A673 (cell line): ENCODE results near the gene FBXO10. TPM values are rescaled to one million over a fixed set of nuclear protein-coding genes. Genes with fewer than 3 reads are reported as not detected.

ENCODE experiments used
- BruUV-seq: library from RNA; stranded (reverse); fragments of 400-500 nt; replicated peaks from 2 replicates; lab custom pipeline; 2021; lab: Mats Ljungman, UMichigan
- CTCF ChIA-PET: fragments of 300-600 bp; sonication (Branson Sonifier 250); formaldehyde crosslinking; loops from one replicate; lab custom pipeline; 2022; ENCODE audit warnings: antibody characterized with exemption; lab: Charles Lee
- POLR2A ChIA-PET: fragments of 300-600 bp; sonication (Branson Sonifier 250); formaldehyde crosslinking; loops from one replicate; lab custom pipeline; 2022; ENCODE audit warnings: antibody characterized with exemption; ENCODE audit not compliant: low non-redundant PET; lab: Charles Lee
- DNase-seq: peaks from one replicate; pipeline ENCODE4 v3.0.0-alpha.2; 2015; ENCODE audit warnings: low spot score
- H3K27ac ChIP-seq: fragments of 200-600 bp; sonication (generic); 2 replicates; pipeline ENCODE4 v1.5.1; 2016; ENCODE audit warnings: mixed run types, low read depth, mild to moderate bottlenecking, mixed read lengths, antibody characterized with exemption, low read length; ENCODE audit not compliant: poor library complexity, severe bottlenecking
- H3K27me3 ChIP-seq: fragments of 200-600 bp; sonication (generic); replicated peaks from 2 replicates; pipeline ENCODE4 v1.6.1; 2017; ENCODE audit warnings: mixed run types, low read depth, mild to moderate bottlenecking, mixed read lengths, antibody characterized with exemption, low read length; ENCODE audit not compliant: insufficient read depth, poor library complexity
- H3K36me3 ChIP-seq: fragments of 200-600 bp; sonication (generic); 2 replicates; pipeline ENCODE4 v1.6.1; 2016; ENCODE audit warnings: mixed run types, mild to moderate bottlenecking, mixed read lengths, antibody characterized with exemption, low read length; ENCODE audit not compliant: insufficient read depth, poor library complexity, severe bottlenecking
- H3K4me1 ChIP-seq: fragments of 200-600 bp; sonication (generic); 2 replicates; pipeline ENCODE4 v1.6.1; 2017; ENCODE audit warnings: mixed run types, mild to moderate bottlenecking, mixed read lengths, antibody characterized with exemption, low read length; ENCODE audit not compliant: insufficient read depth, poor library complexity, severe bottlenecking
- H3K4me3 ChIP-seq: fragments of 200-600 bp; sonication (generic); 2 replicates; pipeline ENCODE4 v1.5.1; 2016; ENCODE audit warnings: low read depth, mixed run types, mild to moderate bottlenecking, mixed read lengths, low read length; ENCODE audit not compliant: poor library complexity, severe bottlenecking
- H3K9me3 ChIP-seq: fragments of 200-600 bp; sonication (generic); 2 replicates; pipeline ENCODE4 v1.6.1; 2016; ENCODE audit warnings: mixed run types, low read depth, mild to moderate bottlenecking, mixed read lengths, antibody characterized with exemption, low read length; ENCODE audit not compliant: poor library complexity, severe bottlenecking
- EZH2 ChIP-seq: fragments of 200-600 bp; sonication (generic); IDR thresholded peaks from 2 replicates; pipeline ENCODE4 v1.6.1; 2017; ENCODE audit warnings: borderline replicate concordance, low read depth, mild to moderate bottlenecking, mixed read lengths, antibody characterized with exemption, low read length; ENCODE audit not compliant: poor library complexity, severe bottlenecking
- intact Hi-C: fragments of 100-400 bp; cut with micrococcal nuclease; formaldehyde crosslinking; loops from one replicate; pipeline ENCODE4 v1.10.0; 2022; ENCODE audit not compliant: unreplicated experiment
- total RNA-seq: library from RNA; stranded (reverse); gene quantifications from 2 replicates; pipeline ENCODE4 v1.2.3, GENCODE V29; 2021
- TF ChIP-seq, protein P1 (sequence below): fragments of 300-800, 200-600 bp; sonication (generic); conservative IDR thresholded peaks from 2 replicates; pipeline ENCODE4 v1.5.1; 2017; ENCODE audit warnings: low read depth, mild to moderate bottlenecking, antibody characterized with exemption, low read length, moderate library complexity, mixed read lengths

The FBXO10 gene
- total RNA-seq, 1 experiment from 2014 or later, result 14.5 TPM

DNA sequence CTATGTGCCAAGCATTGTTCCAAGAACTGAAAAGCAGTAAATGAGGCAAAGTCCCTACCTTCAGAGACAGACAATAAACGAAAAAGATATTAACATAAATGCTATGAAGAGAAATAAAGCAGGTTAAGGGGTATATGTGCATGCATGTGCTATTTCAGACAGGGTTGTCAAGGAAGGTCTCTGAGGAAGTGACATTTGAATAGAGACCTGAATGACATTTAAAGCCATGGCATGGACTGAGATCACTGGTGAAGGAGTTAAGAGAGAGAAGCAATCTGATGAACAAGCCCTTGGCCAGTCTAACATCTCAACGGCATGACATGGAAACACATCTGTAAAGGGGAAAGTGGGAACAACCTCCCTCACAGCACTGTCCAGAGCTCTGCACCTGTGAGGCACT lies 14.5 kb downstream of the FBXO10 start:
- no peaks in the 10 kb centered on the region for H3K36me3 ChIP-seq
- CTCF ChIA-PET, result no interaction called here
- POLR2A ChIA-PET, result no interaction called here
- no TSS peak for BruUV-seq
- DNase-seq, result no peak
- H3K4me3 ChIP-seq, result no peak overlapping the region
- no peaks in the 10 kb centered on the region for H3K4me1 ChIP-seq
- H3K27me3 ChIP-seq, result no peaks in the 10 kb centered on the region
- no peak overlapping the region for H3K27ac ChIP-seq
- intact Hi-C loops, result no loop called here
- H3K9me3 ChIP-seq, result peaks cover 7% of the 10 kb centered on the region
- TF ChIP-seq EZH2, result no peak
- TF ChIP-seq, protein P1, sequence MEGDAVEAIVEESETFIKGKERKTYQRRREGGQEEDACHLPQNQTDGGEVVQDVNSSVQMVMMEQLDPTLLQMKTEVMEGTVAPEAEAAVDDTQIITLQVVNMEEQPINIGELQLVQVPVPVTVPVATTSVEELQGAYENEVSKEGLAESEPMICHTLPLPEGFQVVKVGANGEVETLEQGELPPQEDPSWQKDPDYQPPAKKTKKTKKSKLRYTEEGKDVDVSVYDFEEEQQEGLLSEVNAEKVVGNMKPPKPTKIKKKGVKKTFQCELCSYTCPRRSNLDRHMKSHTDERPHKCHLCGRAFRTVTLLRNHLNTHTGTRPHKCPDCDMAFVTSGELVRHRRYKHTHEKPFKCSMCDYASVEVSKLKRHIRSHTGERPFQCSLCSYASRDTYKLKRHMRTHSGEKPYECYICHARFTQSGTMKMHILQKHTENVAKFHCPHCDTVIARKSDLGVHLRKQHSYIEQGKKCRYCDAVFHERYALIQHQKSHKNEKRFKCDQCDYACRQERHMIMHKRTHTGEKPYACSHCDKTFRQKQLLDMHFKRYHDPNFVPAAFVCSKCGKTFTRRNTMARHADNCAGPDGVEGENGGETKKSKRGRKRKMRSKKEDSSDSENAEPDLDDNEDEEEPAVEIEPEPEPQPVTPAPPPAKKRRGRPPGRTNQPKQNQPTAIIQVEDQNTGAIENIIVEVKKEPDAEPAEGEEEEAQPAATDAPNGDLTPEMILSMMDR, result no peak

DNA sequence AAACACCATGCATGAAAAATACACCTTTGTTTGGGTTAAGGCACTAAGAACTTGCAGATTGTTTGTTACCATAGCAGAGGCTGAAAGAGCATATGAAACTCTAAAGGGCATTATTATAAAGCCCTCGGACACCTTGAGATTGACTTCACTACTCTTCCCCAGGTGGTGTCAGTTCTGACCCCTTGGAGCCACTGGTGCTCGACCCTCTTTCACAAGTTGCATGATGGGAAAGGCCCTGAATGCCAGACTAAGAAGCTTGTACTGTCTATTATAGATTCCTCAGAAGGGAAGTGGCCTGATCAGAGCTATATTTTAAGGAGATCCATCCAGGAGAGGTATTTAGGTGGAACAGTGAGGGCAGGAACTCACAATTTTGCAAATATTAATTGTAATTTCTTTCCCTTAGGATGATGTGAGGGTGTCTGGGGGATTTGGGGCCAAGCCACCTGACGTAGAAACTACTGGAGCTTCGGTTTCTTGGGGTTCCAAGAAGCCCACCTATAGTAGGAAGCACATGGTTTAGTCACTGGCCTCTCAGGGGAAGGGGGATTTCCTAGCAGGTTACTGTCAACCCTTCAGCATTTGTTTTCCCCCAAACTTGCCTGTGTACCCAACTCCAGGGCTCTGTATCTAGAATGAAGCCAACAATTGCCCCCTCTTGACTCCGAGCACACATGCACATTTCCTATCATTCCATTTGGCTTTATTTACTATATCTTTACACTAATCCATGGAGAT lies 16.2 kb downstream of the FBXO10 start:
- no TSS peak for BruUV-seq
- Histone ChIP-seq H3K9me3 (peaks cover 7% of the 10 kb centered on the region), H3K36me3 (no peaks in the 10 kb centered on the region), H3K4me3 (no peak overlapping the region), H3K27ac (no peak overlapping the region), H3K27me3 (no peaks in the 10 kb centered on the region), H3K4me1 (no peaks in the 10 kb centered on the region)
- ChIA-PET POLR2A (no interaction called here), CTCF (no interaction called here)
- TF ChIP-seq, protein P1, result no peak
- TF ChIP-seq EZH2, result no peak
- intact Hi-C loops, result no loop called here
- DNase-seq, result no peak

DNA sequence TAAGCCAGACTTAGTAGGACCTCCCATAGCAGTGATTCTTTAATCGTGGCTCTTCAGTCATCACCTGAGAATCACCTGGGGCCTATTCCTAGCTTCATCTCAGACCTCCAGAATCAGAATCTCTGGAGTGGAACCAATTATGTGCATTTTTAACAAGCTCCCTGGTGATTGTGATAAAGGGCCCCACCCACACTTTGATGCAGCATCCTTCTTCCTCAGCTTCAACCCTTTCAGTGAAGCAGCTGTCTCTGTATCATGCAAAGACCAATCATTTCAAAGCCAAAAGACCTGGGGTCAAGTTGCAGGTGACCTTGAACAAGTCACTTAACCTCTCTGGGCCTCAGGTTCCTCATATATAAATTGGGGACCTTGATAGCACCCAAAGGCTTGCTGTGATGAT lies 17.1 kb downstream of the FBXO10 start:
- ChIA-PET POLR2A (no interaction called here), CTCF (no interaction called here)
- no peak for DNase-seq
- H3K36me3 ChIP-seq, result no peaks in the 10 kb centered on the region
- H3K9me3 ChIP-seq, result peaks cover 4% of the 10 kb centered on the region
- BruUV-seq, result no TSS peak
- intact Hi-C loops, result no loop called here
- H3K4me3 ChIP-seq, result no peak overlapping the region
- H3K27me3 ChIP-seq, result no peaks in the 10 kb centered on the region
- H3K27ac ChIP-seq, result no peak overlapping the region
- TF ChIP-seq, protein P1, result no peak
- no peak for TF ChIP-seq EZH2
- H3K4me1 ChIP-seq, result no peaks in the 10 kb centered on the region
